ENCODE results near the gene BCL7C. TPM values are rescaled to one million over a fixed set of nuclear protein-coding genes. Genes with fewer than 3 reads are reported as not detected.

Gene BCL7C
- polyA plus RNA-seq, 1 donor (not counting 4 experiments of a cell fraction or from before 2014, with no cell fraction given): 19.2 TPM

- Histone ChIP-seq H3K27me3 (ENCODE audit: control insufficient read depth, extremely low read depth, insufficient read depth, low read length) (no peaks in the 10 kb centered on the region), H3K9me3 (ENCODE audit: control insufficient read depth, low read depth, low read length) (no peaks in the 10 kb centered on the region), H3K4me2 (ENCODE audit: control insufficient read depth, extremely low read depth, insufficient read depth, low read depth, low read length) (no peak overlapping the region), H3K79me2 (ENCODE audit: control insufficient read depth, insufficient read depth, low read length) (no peaks in the 10 kb centered on the region), H3K9me1 (ENCODE audit: control insufficient read depth, extremely low read depth, insufficient read depth, low read length) (no peaks in the 10 kb centered on the region), H2AFZ (ENCODE audit: control insufficient read depth, low read length) (no peak overlapping the region), H3K27ac (ENCODE audit: control insufficient read depth, insufficient read depth, low read length) (no peak overlapping the region), H3K4me1 (ENCODE audit: control insufficient read depth, extremely low read depth, insufficient read depth, low read length) (peaks cover 13% of the 10 kb centered on the region), H3K4me3 (ENCODE audit: control insufficient read depth in 2 of 3, extremely low read depth in 1 of 3, insufficient read depth in 2 of 3, low read depth in 1 of 3, low read length in 3 of 3) (no peak overlapping the region), H3K36me3 (ENCODE audit: control insufficient read depth in 2 of 2, extremely low read depth in 1 of 2, insufficient read depth in 2 of 2, low read length in 2 of 2) (no peaks in the 10 kb centered on the region), H4K20me1 (ENCODE audit: control insufficient read depth, extremely low read depth, insufficient read depth, low read length) (no peaks in the 10 kb centered on the region), H3K9ac (ENCODE audit: control insufficient read depth, extremely low read depth, insufficient read depth, low read length) (no peak overlapping the region)
- TF ChIP-seq EZH2 (IDR thresholded peaks at IDR 0.05; ENCODE audit: low read length): no peak
- no peak for TF ChIP-seq CTCF (optimal IDR thresholded peaks at IDR 0.05 in 1 of 3, IDR thresholded peaks at IDR 0.05 in 1 of 3, conservative IDR thresholded peaks at IDR 0.05 in 1 of 3; ENCODE audit: extremely low read depth in 1 of 3, insufficient read depth in 2 of 3, low read length in 3 of 3)
- no peak for DNase-seq (ENCODE audit: low read depth, low spot score)
- dilution Hi-C loops (cut with MboI; ENCODE audit: extremely low pct_ligation_motif_present, low sequenced_read_pairs): no loop called here
- no peak for FAIRE-seq
These were observed 19.0 kb upstream of the BCL7C start for GRCh38 chr16:30912794-30913412.

GRCh38 chr16:30910427-30911029 is 16.7 kb upstream of the BCL7C start:
- H3K4me2 ChIP-seq (ENCODE audit: control insufficient read depth, extremely low read depth, insufficient read depth, low read depth, low read length): no peak overlapping the region
- H3K36me3 ChIP-seq (ENCODE audit: control insufficient read depth in 2 of 2, extremely low read depth in 1 of 2, insufficient read depth in 2 of 2, low read length in 2 of 2): no peaks in the 10 kb centered on the region
- no peak for TF ChIP-seq EZH2 (IDR thresholded peaks at IDR 0.05; ENCODE audit: low read length)
- no peak for TF ChIP-seq CTCF (optimal IDR thresholded peaks at IDR 0.05 in 1 of 3, IDR thresholded peaks at IDR 0.05 in 1 of 3, conservative IDR thresholded peaks at IDR 0.05 in 1 of 3; ENCODE audit: extremely low read depth in 1 of 3, insufficient read depth in 2 of 3, low read length in 3 of 3)
- H3K27ac ChIP-seq (ENCODE audit: control insufficient read depth, insufficient read depth, low read length): no peak overlapping the region
- no peak overlapping the region for H3K4me3 ChIP-seq (ENCODE audit: control insufficient read depth in 2 of 3, extremely low read depth in 1 of 3, insufficient read depth in 2 of 3, low read depth in 1 of 3, low read length in 3 of 3)
- H2AFZ ChIP-seq (ENCODE audit: control insufficient read depth, low read length): no peak overlapping the region
- peak; percentile 65 for FAIRE-seq
- no peaks in the 10 kb centered on the region for H3K9me1 ChIP-seq (ENCODE audit: control insufficient read depth, extremely low read depth, insufficient read depth, low read length)
- no peaks in the 10 kb centered on the region for H4K20me1 ChIP-seq (ENCODE audit: control insufficient read depth, extremely low read depth, insufficient read depth, low read length)
- dilution Hi-C loops (cut with MboI; ENCODE audit: extremely low pct_ligation_motif_present, low sequenced_read_pairs): no loop called here
- no peaks in the 10 kb centered on the region for H3K9me3 ChIP-seq (ENCODE audit: control insufficient read depth, low read depth, low read length)
- H3K4me1 ChIP-seq (ENCODE audit: control insufficient read depth, extremely low read depth, insufficient read depth, low read length): peaks cover 13% of the 10 kb centered on the region
- peak; percentile 44 for DNase-seq (ENCODE audit: low read depth, low spot score)
- H3K27me3 ChIP-seq (ENCODE audit: control insufficient read depth, extremely low read depth, insufficient read depth, low read length): no peaks in the 10 kb centered on the region
- no peak overlapping the region for H3K9ac ChIP-seq (ENCODE audit: control insufficient read depth, extremely low read depth, insufficient read depth, low read length)
- no peaks in the 10 kb centered on the region for H3K79me2 ChIP-seq (ENCODE audit: control insufficient read depth, insufficient read depth, low read length)
